HG03095 (cell line): Measurements from ENCODE around the gene MMP8.
A peak's percentile ranks its signal among the peaks of the same experiment; 100 is the strongest.

Experiments
- ATAC-seq: cut with Tn5 transposase; IDR thresholded peaks from one replicate; pipeline ENCODE4 v1.9.1; 2021; ENCODE audit warnings: moderate library complexity; ENCODE audit not compliant: unreplicated experiment

Gene MMP8

GRCh38 chr11:102722821-102723220 lies 1.9 kb downstream of the MMP8 start:
- ATAC-seq, result no peak

GRCh38 chr11:102719620-102720277 lies 5.0 kb downstream of the MMP8 start:
- ATAC-seq, result no peak

- no peak for ATAC-seq
Observed at GRCh38 chr11:102717280-102717679, 7.5 kb downstream of the MMP8 start.

GRCh38 chr11:102716527-102716926 lies 8.2 kb downstream of the MMP8 start:
- no peak for ATAC-seq

GRCh38 chr11:102712137-102712536 lies 12.6 kb downstream of the MMP8 start:
- no peak for ATAC-seq

GRCh38 chr11:102709201-102709945 lies 15.4 kb downstream of the MMP8 start:
- no peak for ATAC-seq

GRCh38 chr11:102708654-102709053 lies 16.1 kb downstream of the MMP8 start:
- no peak for ATAC-seq

- no peak for ATAC-seq
Observed at GRCh38 chr11:102705626-102706025, 19.1 kb downstream of the MMP8 start, which contains the start of gene MMP27. MMP27 (minus strand) TSS chr11:102705769; CDS start chr11:102705714, 55 bp downstream.

GRCh38 chr11:102704841-102705240 lies 19.9 kb downstream of the MMP8 start:
- no peak for ATAC-seq

GRCh38 chr11:102703826-102704493 lies 20.8 kb downstream of the MMP8 start:
- ATAC-seq, result no peak

- no peak for ATAC-seq
Observed at GRCh38 chr11:102695201-102695600, 29.6 kb downstream of the MMP8 start.

GRCh38 chr11:102685754-102686153 lies 39.0 kb downstream of the MMP8 start:
- no peak for ATAC-seq

- ATAC-seq, result no peak
Observed at GRCh38 chr11:102685338-102685737, 39.4 kb downstream of the MMP8 start.

- no peak for ATAC-seq
Observed at GRCh38 chr11:102683277-102683676, 41.5 kb downstream of the MMP8 start.

GRCh38 chr11:102680945-102681344 lies 43.8 kb downstream of the MMP8 start:
- no peak for ATAC-seq

- no peak for ATAC-seq
Observed at GRCh38 chr11:102678022-102678421, 46.7 kb downstream of the MMP8 start.

- no peak for ATAC-seq
Observed at GRCh38 chr11:102676084-102676483, 48.7 kb downstream of the MMP8 start.

GRCh38 chr11:102669664-102670063 lies 55.1 kb downstream of the MMP8 start:
- ATAC-seq, result peak; percentile 56

GRCh38 chr11:102666331-102666957 lies 58.3 kb downstream of the MMP8 start:
- ATAC-seq, result no peak

- ATAC-seq, result no peak
Observed at GRCh38 chr11:102664001-102664752, 60.6 kb downstream of the MMP8 start.

- ATAC-seq, result no peak
Observed at GRCh38 chr11:102662607-102663006, 62.1 kb downstream of the MMP8 start.
